HuH-7.5 (cell line): ENCODE measurements around the gene ADORA2A.
"Not testable (repeated sequence)": the region's sequence is repeated elsewhere in the genome, so short reads cannot be mapped to it uniquely, and the experiment has no call there.

ENCODE experiments used
- DNase-seq: peaks from one replicate; pipeline ENCODE4 v3.0.0; 2011; ENCODE audit warnings: low spot score

The ADORA2A gene

GRCh38 chr22:24489011-24489410, 61.6 kb downstream of the ADORA2A start:
- no peak for DNase-seq

GRCh38 chr22:24489434-24489833, 62.0 kb downstream of the ADORA2A start:
- DNase-seq = not testable (repeated sequence)
